ENCODE results near the gene PYCARD. TPM values are rescaled to one million over a fixed set of nuclear protein-coding genes. Genes with fewer than 3 reads are reported as not detected.

Gene PYCARD
- total RNA-seq, 3 donors from 2014 or later: 32.9 to 50.2 (median 35.7) TPM

DNA sequence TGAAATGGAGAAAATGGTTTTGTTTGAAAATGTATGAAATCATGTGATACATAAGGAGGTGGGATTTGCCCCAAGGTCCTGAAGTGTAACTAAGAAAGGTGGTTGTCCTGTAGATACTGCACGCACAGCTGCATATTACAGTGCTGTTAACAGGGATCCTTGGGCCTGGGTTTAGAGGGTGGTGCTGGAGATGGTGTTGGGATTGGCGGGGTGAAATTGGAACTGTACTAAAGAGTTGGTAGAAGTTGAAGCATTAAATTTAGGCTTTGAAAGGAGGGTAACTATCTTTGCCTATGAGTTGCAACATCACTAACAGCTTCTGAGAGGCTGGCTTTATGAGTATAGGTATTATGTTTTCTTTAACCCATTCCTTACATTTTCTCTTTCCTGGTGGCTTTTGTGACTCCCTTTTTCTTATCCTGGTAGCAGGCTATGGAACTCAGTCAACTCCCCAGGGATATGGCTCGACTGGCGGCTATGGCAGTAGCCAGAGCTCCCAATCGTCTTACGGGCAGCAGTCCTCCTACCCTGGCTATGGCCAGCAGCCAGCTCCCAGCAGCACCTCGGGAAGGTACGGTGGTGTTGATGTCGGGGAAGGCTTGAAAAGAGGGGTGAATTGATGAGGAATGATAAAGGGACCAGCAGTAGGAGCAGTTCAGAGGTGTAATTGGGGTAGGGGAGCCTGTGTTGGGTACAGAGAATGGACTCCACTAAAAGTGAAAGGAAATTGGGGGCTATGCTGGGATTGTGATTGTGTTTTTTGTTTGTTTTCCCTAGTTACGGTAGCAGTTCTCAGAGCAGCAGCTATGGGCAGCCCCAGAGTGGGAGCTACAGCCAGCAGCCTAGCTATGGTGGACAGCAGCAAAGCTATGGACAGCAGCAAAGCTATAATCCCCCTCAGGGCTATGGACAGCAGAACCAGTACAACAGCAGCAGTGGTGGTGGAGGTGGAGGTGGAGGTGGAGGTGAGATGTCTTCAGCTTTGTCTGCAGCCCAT, 18.8 kb downstream of the PYCARD start:
- peaks cover 12% of the 10 kb centered on the region for H3K36me3 ChIP-seq
- peak overlapping the region in 1 of 3 donors; percentile 81 for H3K4me3 ChIP-seq
- TF ChIP-seq, protein P1, sequence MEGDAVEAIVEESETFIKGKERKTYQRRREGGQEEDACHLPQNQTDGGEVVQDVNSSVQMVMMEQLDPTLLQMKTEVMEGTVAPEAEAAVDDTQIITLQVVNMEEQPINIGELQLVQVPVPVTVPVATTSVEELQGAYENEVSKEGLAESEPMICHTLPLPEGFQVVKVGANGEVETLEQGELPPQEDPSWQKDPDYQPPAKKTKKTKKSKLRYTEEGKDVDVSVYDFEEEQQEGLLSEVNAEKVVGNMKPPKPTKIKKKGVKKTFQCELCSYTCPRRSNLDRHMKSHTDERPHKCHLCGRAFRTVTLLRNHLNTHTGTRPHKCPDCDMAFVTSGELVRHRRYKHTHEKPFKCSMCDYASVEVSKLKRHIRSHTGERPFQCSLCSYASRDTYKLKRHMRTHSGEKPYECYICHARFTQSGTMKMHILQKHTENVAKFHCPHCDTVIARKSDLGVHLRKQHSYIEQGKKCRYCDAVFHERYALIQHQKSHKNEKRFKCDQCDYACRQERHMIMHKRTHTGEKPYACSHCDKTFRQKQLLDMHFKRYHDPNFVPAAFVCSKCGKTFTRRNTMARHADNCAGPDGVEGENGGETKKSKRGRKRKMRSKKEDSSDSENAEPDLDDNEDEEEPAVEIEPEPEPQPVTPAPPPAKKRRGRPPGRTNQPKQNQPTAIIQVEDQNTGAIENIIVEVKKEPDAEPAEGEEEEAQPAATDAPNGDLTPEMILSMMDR (IDR thresholded peaks at IDR 0.05): no peak
- TF ChIP-seq POLR2A (IDR thresholded peaks at IDR 0.05) (no peak), POLR2AphosphoS5 (IDR thresholded peaks at IDR 0.05) (no peak)
- no peak for DNase-seq (ENCODE audit: low spot score in 2 of 2)
- intact Hi-C loops (cut with DNase I; ENCODE audit: low total_unique reads): no loop called here
- peaks cover 0 to 16% of the 10 kb centered on the region in 2 donors for H3K4me1 ChIP-seq
- no peak overlapping the region for H3K27ac ChIP-seq
- no peaks in the 10 kb centered on the region for H3K9me3 ChIP-seq
- no peaks in the 10 kb centered on the region for H3K27me3 ChIP-seq

DNA sequence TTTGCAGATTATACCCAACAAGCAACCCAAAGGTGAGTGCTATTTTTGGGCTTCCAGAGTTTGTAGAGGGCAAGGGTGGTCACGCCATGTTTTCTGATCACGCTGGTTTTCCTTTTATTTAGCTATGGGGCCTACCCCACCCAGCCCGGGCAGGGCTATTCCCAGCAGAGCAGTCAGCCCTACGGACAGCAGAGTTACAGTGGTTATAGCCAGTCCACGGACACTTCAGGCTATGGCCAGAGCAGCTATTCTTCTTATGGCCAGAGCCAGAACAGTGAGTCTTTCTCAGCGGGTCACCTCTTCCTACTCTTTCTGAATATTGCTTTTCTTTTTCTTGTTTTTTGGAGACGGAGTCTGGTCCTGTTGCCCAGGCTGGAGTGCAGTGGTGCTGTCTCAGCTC, 20.2 kb downstream of the PYCARD start:
- TF ChIP-seq, protein P1 (IDR thresholded peaks at IDR 0.05): no peak
- TF ChIP-seq POLR2AphosphoS5 (IDR thresholded peaks at IDR 0.05) (no peak), POLR2A (IDR thresholded peaks at IDR 0.05) (no peak)
- H3K36me3 ChIP-seq: peaks cover 12% of the 10 kb centered on the region
- intact Hi-C loops (cut with DNase I; ENCODE audit: low total_unique reads): no loop called here
- H3K4me3 ChIP-seq: peak overlapping the region in 2 of 3 donors; percentile 81
- H3K27me3 ChIP-seq: no peaks in the 10 kb centered on the region
- peaks cover 0 to 16% of the 10 kb centered on the region in 2 donors for H3K4me1 ChIP-seq
- no peak for DNase-seq (ENCODE audit: low spot score in 2 of 2)
- H3K27ac ChIP-seq: no peak overlapping the region
- no peaks in the 10 kb centered on the region for H3K9me3 ChIP-seq

DNA sequence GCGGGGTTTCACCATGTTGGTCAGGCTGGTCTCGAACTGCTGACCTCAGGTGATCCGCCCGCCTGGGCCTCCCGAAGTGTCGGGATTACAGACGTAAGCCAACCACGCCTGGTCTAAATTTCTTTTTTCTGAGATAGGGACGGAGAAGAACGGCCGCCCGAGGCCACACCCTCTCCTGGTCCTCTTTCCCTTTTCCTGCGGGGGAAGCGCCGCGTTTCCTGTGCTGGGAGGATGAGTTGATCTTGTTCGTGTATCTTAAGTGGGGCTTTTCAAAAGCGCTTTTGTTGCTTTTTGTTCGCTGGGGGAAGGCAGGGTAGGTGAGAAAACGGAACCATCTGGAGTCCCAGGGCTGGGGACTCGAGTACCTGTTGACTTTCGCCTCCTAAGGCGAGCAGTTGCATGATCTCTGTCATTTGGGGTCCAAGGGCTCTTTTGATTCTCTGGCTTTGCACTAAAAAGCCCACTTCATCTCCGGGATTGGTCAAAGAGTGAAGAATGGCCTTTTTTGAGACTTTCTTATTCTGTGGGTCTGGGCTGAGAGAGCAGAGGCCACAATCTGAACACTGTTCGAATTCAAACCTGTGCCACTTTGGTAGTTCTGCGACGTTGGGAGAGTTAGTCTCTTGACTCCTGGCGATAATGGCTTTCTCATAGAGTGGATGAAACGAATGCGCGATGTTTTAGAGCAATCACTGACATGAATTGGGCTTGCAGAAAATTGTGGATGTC, 21.3 kb downstream of the PYCARD start:
- Histone ChIP-seq H3K4me3 (peak overlapping the region; percentile 80 to 81 (median 81)), H3K27me3 (no peaks in the 10 kb centered on the region), H3K27ac (peak overlapping the region; percentile 96), H3K36me3 (peaks cover 6% of the 10 kb centered on the region), H3K9me3 (no peaks in the 10 kb centered on the region), H3K4me1 (peaks cover 0 to 16% of the 10 kb centered on the region in 2 donors)
- peak in 1 of 2 donors; percentile 22 for DNase-seq (ENCODE audit: low spot score in 2 of 2)
- TF ChIP-seq, protein P1 (IDR thresholded peaks at IDR 0.05): no peak
- no peak for TF ChIP-seq POLR2AphosphoS5 (IDR thresholded peaks at IDR 0.05)
- no peak for TF ChIP-seq POLR2A (IDR thresholded peaks at IDR 0.05)
- intact Hi-C loops (cut with DNase I; ENCODE audit: low total_unique reads): no loop called here

DNA sequence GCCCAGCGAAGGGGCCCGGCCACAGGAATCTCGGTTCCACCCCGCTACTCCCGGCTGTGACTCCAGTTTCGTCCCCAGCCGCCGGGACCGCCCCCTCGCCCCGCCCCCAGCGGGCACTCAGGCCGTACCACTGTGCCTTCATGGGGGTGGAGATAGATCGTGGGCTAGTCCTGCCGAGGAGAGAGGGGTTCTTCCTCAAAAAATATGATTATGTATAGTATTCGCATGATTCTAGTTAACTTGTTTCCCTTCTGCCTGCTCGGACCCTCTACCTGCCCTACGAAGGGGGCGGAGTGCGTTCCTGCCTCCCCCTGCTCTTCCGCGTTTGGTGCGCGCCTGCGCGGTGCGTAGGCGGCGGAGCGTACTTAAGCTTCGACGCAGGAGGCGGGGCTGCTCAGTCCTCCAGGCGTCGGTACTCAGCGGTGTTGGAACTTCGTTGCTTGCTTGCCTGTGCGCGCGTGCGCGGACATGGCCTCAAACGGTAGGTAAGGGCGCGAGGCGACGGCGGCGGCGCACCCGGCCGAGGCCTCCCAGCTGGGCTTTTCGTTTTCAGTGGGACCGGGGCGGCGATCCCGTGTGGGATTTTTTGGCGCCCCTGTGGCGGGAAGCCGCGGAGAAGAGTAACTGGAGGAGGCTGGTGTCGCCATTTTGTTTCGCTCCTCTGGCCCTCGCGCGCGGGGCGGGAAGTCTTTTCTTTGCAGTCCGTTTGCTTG, 22.7 kb downstream of the PYCARD start, which contains the start of gene FUS:
TSS of gene FUS (plus strand) at position 393 of the 713 bp plus-strand sequence. CDS start at position 469, 76 bp downstream.
- TF ChIP-seq POLR2A (IDR thresholded peaks at IDR 0.05) (peak; percentile 99), POLR2AphosphoS5 (IDR thresholded peaks at IDR 0.05) (peak; percentile 100)
- TF ChIP-seq, protein P1 (IDR thresholded peaks at IDR 0.05): peak in 2 of 3 donors; percentile 38 to 42
- H3K4me1 ChIP-seq: peaks cover 0 to 16% of the 10 kb centered on the region in 2 donors
- no peaks in the 10 kb centered on the region for H3K27me3 ChIP-seq
- no peaks in the 10 kb centered on the region for H3K36me3 ChIP-seq
- peak within 1 kb of the TSS; percentile 96 for H3K27ac ChIP-seq
- intact Hi-C loops (cut with DNase I; ENCODE audit: low total_unique reads): no loop called here
- DNase-seq (ENCODE audit: low spot score in 2 of 2): peak; percentile 88 to 96
- no peaks in the 10 kb centered on the region for H3K9me3 ChIP-seq
- peak within 1 kb of the TSS; percentile 80 to 81 (median 81) for H3K4me3 ChIP-seq

Measured in breast epithelium (tissue), 4 donors.